ENCODE measurements around the gene UQCRQ.

UQCRQ gene

GRCh38 chr5:132871459-132872284, 5.2 kb downstream of the UQCRQ start:
- no peak for DNase-seq (ENCODE audit: low read depth)

- no peak for DNase-seq (ENCODE audit: low read depth)
Observed at GRCh38 chr5:132872788-132873118, 6.3 kb downstream of the UQCRQ start.

- no peak for DNase-seq (ENCODE audit: low read depth)
Observed at GRCh38 chr5:132873119-132873929, 6.9 kb downstream of the UQCRQ start, which contains the start of gene LEAP2. LEAP2 (plus strand) TSS chr5:132873668; CDS start chr5:132873695, 27 bp downstream.

GRCh38 chr5:132873930-132874271, 7.5 kb downstream of the UQCRQ start:
- no peak for DNase-seq (ENCODE audit: low read depth)

- DNase-seq (ENCODE audit: low read depth) = no peak
Observed at GRCh38 chr5:132876020-132876759, 9.7 kb downstream of the UQCRQ start.

GRCh38 chr5:132877466-132877865, 11.0 kb downstream of the UQCRQ start:
- DNase-seq (ENCODE audit: low read depth) = no peak

- DNase-seq (ENCODE audit: low read depth) = no peak
Observed at GRCh38 chr5:132877938-132878337, 11.5 kb downstream of the UQCRQ start.

- DNase-seq (ENCODE audit: low read depth) = peak; percentile 64
Observed at GRCh38 chr5:132883261-132883834, 16.9 kb downstream of the UQCRQ start.

- no peak for DNase-seq (ENCODE audit: low read depth)
Observed at GRCh38 chr5:132884548-132884947, 18.1 kb downstream of the UQCRQ start.

GRCh38 chr5:132886064-132886823, 19.8 kb downstream of the UQCRQ start:
- DNase-seq (ENCODE audit: low read depth) = no peak

- DNase-seq (ENCODE audit: low read depth) = no peak
Observed at GRCh38 chr5:132887283-132887682, 20.8 kb downstream of the UQCRQ start.

- no peak for DNase-seq (ENCODE audit: low read depth)
Observed at GRCh38 chr5:132889501-132889900, 23.1 kb downstream of the UQCRQ start.

- DNase-seq (ENCODE audit: low read depth) = no peak
Observed at GRCh38 chr5:132890817-132891216, 24.4 kb downstream of the UQCRQ start.

- no peak for DNase-seq (ENCODE audit: low read depth)
Observed at GRCh38 chr5:132895719-132896305, 29.4 kb downstream of the UQCRQ start.

- DNase-seq (ENCODE audit: low read depth) = no peak
Observed at GRCh38 chr5:132896685-132897084, 30.2 kb downstream of the UQCRQ start.

GRCh38 chr5:132898094-132898493, 31.7 kb downstream of the UQCRQ start:
- peak; percentile 36 for DNase-seq (ENCODE audit: low read depth)

GRCh38 chr5:132901036-132901435, 34.6 kb downstream of the UQCRQ start:
- DNase-seq (ENCODE audit: low read depth) = no peak

- no peak for DNase-seq (ENCODE audit: low read depth)
Observed at GRCh38 chr5:132901730-132902129, 35.3 kb downstream of the UQCRQ start.

- peak; percentile 87 for DNase-seq (ENCODE audit: low read depth)
Observed at GRCh38 chr5:132905938-132906337, 39.5 kb downstream of the UQCRQ start.

GRCh38 chr5:132907161-132907560, 40.7 kb downstream of the UQCRQ start:
- peak; percentile 35 for DNase-seq (ENCODE audit: low read depth)

GRCh38 chr5:132909702-132910101, 43.3 kb downstream of the UQCRQ start:
- no peak for DNase-seq (ENCODE audit: low read depth)

All from amniotic epithelial cell (primary cell).